Stimulated activated CD8-positive, alpha-beta memory T cell treated with anti-CD3 and anti-CD28 coated beads, Interleukin-15, amount 100 ng/mL, for 24 hours (primary cell): ENCODE measurements around the gene SLC24A3.

Experiments
- DNase-seq: peaks from one replicate; pipeline ENCODE4 v3.0.0-alpha.2; 2020; ENCODE audit warnings: low read depth

The SLC24A3 gene

DNA sequence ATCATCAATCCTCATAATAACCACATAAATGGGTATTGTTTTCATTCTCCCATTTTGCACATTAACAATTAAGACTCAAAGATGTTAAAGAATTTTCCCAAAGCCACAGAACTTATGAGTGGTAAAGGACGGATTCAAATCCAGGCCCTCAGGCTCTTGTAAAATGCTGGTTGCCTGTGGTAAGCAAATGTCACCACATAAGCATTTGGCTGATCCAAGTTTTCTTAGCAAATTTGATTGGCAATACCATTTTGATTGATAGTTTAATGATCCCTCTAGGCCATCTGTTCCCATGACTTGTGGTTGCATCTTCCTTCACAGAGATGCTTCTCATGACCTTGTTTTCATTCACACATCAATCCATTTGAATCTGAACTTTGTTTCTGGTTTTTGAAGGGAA lies 293.6 kb downstream of the SLC24A3 start:
- no peak for DNase-seq

DNA sequence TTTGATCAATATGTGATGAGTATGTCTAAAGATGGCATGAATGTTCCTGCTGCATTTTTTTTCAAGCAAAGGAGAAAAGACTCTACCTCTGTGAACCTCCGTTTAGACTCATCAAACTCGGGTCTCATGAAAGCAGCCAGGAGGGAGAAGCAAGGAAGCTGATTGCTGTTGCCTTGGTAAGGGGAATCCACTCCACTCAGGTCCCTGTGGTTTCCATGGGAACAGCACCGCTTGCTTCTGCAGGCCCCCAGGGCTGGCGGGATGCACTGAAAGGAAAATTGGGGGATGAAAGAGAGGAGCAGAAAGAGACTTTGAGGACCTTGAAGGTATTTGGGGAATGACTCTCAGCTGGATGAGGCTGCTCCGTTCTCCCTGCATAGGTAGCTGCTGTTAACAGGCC lies 296.0 kb downstream of the SLC24A3 start:
- DNase-seq = no peak

- no peak for DNase-seq
Observed at GRCh38 chr20:19510611-19511010, 298.2 kb downstream of the SLC24A3 start.

DNA sequence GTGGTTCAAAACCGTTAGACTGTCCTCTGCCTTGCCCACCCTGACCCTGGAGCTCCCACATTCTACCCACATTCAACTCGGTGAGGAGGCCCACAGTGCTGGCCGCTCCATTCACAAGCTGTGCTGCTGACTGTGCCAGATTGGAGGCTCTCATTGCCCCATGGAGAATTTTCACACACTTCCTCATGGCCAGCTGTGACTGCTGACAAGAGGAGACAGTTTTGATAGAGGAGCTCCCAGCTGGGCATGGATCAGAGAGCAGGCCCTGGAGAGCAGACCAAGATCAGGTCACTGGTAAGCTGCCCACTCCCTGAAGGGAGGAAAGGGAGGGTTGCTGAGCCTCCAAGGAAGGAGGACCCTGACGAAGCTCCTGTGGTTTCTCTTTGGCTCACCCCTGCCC lies 299.5 kb downstream of the SLC24A3 start:
- DNase-seq = no peak

DNA sequence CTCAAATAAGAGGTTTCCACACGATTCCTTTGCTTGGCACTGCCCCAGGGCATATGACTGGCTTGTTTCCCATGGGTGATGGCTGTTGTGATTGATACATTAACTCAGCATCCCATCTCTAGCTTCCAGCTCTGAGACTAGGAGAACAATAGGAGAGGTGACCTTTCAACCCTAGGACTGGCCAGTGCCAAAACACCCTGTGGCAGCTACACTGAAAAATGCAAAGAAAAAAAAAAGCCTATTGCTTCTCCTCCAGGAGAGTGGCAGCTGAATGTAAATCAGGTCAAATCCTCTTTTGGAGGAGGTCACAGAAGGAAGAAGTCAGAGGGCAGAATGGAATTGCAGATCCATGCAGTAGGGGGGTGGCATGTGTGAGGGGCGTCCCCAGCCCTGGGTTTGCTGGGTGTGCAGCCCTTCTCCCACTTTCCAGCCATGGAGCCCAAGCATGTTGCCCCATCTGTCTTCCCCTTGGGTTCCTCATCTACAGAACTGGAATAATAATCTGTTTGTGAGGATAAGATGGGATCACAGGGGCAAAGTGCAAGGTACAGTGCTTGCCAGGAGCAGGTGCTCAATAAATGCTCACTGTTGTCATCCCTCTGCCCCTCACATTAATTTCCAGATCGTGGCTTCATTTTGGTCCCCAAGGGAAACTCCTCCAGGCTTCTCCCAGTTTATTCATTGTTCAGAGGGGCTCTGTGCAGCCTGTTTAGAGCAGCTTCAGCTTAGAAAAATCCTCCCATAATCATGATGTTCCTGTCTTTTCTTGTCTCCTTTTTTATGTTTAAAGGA lies 300.6 kb downstream of the SLC24A3 start:
- no peak for DNase-seq

GRCh38 chr20:19515074-19515473 lies 302.6 kb downstream of the SLC24A3 start:
- DNase-seq = no peak

- DNase-seq = no peak
Observed at GRCh38 chr20:19519466-19519865, 307.0 kb downstream of the SLC24A3 start.

DNA sequence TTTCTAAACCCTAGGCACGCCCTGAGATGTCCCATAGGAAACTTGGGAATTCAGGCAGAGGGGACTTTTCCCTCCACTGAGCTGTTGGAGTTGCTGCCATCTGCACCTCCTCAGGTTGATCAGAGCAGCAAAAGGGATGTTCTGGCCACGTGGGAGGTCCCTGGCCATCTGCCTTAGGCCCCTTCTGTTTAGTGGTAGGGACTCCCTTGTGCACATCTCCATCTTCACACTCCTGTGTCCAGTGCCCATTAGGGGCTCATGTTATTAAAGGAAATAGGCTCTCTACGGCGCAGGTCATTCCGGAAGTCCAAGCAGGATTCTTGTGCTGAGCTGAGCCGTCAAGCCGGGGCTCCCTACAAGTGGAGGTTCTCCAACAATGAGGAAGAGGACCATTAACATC lies 307.8 kb downstream of the SLC24A3 start:
- no peak for DNase-seq

DNA sequence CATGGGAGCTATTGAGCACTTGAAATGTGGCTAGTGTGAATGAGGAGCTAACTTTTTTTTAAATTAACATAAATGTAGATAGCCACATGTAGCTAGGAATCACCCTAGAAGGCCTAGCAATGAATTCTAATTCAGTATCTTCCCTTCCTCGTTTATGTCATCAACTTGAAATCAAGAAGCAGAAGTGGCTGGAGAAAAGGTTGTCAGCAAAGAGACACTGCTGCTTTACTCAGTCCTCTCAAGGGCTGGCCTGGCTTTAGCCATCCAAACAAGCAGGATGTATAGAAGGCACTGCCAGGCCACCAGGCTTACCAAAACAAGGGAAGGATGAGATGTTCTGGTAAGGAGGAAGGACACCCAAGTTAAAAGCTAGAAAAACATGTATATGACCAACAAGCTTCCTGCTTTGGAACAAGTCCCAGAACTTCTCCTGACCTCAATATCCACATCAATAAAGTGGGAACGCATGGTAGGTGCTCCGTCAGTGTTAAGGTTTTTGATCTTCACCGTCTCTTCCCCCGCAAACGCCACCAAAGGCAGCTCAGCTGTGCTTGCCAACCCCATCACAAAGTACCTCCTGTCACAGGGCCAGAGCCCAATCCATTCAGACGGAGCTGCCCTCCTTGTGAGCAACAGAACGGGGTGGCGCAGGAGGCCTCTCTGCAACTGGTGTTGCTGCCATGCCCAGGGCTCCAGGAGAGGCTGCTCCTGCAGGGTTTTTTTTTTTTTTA lies 309.8 kb downstream of the SLC24A3 start:
- no peak for DNase-seq

GRCh38 chr20:19522836-19523590 lies 310.6 kb downstream of the SLC24A3 start:
- no peak for DNase-seq

DNA sequence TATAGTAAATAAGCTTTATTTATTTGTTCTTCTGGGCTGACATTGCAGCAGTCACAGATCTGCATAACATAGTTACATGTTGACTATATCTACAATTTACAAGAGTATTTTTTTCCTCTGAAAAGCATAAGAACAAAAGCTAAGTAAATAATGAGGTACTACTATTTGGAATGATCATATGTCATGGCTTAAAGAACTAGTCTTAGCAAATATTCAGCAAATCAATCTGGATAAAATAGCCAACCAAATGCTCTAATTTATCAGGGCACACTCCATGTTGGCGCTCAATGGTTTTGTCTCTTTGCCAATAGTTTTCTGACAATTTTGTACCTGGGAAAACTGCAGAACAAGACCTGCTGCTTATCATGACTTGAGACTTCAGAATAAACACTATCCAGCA lies 312.2 kb downstream of the SLC24A3 start:
- no peak for DNase-seq

- no peak for DNase-seq
Observed at GRCh38 chr20:19527509-19527908, 315.1 kb downstream of the SLC24A3 start.

- no peak for DNase-seq
Observed at GRCh38 chr20:19528286-19529030, 316.0 kb downstream of the SLC24A3 start.

DNA sequence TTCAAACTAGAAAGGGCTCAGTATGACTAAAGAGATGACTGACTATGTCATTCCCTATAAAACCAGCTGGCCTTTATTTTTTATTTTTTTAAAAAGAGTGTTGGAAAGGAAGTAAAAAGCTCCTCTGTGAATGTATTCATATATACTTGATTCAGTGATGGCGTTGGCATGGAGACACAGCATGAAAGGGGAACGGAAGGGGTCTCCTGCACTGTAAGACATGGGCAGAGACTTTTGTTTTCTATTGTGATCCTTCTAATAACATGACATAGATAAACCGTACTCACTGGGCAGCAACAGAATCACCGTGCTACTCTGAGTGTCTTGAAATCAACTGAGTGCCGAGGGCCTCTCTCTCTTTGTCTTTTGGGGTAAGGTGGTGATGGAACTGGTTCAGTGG lies 317.6 kb downstream of the SLC24A3 start:
- DNase-seq = no peak

- no peak for DNase-seq
Observed at GRCh38 chr20:19531446-19531845, 319.0 kb downstream of the SLC24A3 start.

DNA sequence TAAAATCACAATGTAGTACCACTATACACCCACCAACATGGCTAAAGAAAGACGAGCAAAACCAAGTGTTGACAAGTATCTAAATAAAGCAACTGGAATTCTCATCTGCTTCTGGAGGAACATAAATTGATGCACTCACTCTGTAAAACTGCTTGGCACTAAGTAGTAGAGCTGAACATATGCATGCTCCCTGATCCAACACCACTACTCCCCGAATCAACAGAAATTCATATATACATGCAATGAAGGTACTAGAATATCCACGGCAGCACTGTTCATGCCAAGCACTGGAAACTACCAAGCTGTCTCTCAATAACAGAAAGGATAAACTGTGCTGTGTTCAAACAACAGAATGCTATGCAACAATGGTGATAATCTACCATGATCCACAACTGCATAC lies 326.1 kb downstream of the SLC24A3 start:
- DNase-seq = no peak

DNA sequence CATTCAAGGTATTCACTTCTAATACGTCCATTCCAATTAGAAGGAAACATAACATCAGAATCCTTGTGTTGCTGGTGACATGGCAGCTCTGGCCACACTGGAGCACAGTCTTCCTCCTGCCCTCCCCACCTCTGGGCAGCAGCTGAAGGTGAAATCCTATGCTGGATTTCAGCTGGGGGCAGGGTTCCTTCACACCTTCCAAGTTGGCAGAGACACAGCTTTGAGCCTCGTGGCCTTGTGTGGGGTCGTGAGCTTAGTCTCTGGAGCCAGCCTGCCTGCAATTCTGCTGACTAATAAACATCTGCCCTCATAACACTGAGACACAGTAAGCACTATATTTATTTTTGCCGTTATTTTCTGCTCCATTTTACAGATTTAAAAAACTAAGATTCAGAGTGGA lies 326.7 kb downstream of the SLC24A3 start:
- no peak for DNase-seq

DNA sequence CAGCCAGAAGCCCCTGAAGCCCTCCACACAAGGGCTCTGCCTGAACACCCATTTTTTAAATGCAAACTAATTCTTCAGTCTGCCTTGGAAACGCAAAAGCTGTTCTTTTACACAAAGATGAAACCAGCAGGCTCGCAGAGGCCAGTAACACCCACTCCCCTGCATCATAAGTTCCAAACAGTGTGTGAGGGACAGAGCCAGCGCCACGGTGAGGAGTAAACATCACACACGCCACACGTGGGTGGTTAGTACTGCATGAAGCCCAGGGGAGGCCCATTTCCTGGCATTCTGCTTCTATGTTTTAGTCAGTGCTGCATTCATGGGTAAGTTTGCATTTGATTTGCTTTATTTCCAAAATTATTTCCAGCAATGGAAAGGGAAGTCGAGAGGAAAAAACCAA lies 327.9 kb downstream of the SLC24A3 start:
- no peak for DNase-seq

GRCh38 chr20:19543101-19543500 lies 330.7 kb downstream of the SLC24A3 start:
- no peak for DNase-seq

- no peak for DNase-seq
Observed at GRCh38 chr20:19544684-19545083, 332.2 kb downstream of the SLC24A3 start.

DNA sequence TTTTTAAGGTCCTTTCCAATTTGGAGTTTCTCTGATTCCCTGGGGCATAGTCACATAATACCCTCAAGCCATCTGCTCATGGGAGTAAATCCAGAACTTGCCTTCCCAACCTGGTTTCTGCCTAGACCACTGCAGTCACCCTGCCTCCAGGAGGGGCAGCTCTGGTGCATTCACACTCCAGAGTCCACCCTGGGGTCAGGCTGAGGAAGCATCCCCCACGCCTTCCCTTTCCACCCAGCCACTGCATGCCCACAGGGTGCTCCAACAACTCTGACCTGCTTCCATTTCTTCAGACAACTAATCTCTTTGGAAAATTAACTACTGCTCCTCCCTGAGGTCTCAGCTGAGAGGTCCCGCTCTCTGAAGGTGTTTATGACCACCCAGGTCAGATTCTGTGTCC lies 334.2 kb downstream of the SLC24A3 start:
- no peak for DNase-seq

DNA sequence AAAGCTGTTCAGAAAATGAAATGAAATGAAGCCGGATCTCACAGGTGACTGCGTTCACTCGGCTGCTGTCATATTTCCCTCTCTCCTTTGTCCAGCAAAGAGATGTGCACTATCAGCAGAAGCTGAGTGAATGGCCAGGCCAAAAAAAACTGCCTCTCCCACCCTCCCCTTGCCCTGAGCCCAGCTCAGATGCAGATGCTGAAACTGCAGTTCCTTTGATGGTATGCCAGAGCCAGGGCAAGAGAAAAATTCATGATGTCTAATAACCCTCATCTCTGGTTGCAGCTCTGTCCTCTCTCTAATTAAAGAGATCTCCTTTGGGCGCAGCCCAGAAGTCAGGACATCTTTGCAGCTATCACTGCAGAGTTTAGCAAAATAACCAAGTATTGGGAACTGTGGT lies 335.1 kb downstream of the SLC24A3 start:
- no peak for DNase-seq
